IMR-90 (cell line): Measurements from ENCODE around the gene INPP4A. TPM values are rescaled to one million over a fixed set of nuclear protein-coding genes. Genes with fewer than 3 reads are reported as not detected.

Experiments
- ATAC-seq: fragments of 200-7000 bp; cut with Tn5 transposase; 2 replicates; pipeline ENCODE4 v1.9.1; 2020; ENCODE audit warnings: low read depth, mild to moderate bottlenecking, moderate library complexity
- BruUV-seq: library from RNA; stranded (reverse); fragments of 400-500 nt; replicated peaks from 2 replicates; lab custom pipeline; 2021; lab: Mats Ljungman, UMichigan
- CTCF ChIA-PET: fragments of 300-600 bp; formaldehyde crosslinking; extraction: SDS; loops from one replicate; lab custom pipeline; 2021; ENCODE audit warnings: antibody characterized with exemption; lab: Yijun Ruan, JAX
- POLR2A ChIA-PET: fragments of 300-600 bp; sonication (Branson Sonifier 250); formaldehyde crosslinking; loops from one replicate; lab custom pipeline; 2022; ENCODE audit warnings: antibody characterized with exemption; ENCODE audit not compliant: unreplicated experiment; lab: Charles Lee
- DNase-seq: peaks from one replicate; pipeline ENCODE4 v3.0.0; 2013
- H2AFZ ChIP-seq: replicated peaks from 2 replicates; pipeline ENCODE3; 2013; ENCODE audit warnings: low read length, mild to moderate bottlenecking; ENCODE audit not compliant: poor library complexity
- H2AK5ac ChIP-seq: 2 replicates; pipeline ENCODE4 v1.6.1; 2013; ENCODE audit warnings: low read depth, low read length, inconsistent platforms
- H2AK9ac ChIP-seq: replicated peaks from 2 replicates; pipeline ENCODE3; 2013; ENCODE audit warnings: mild to moderate bottlenecking, low read depth, low read length, moderate library complexity; ENCODE audit not compliant: poor library complexity
- H2BK120ac ChIP-seq: 2 replicates; pipeline ENCODE4 v1.6.1; 2013; ENCODE audit warnings: low read depth, low read length, inconsistent platforms
- H2BK15ac ChIP-seq: 3 replicates; pipeline ENCODE4 v1.6.1; 2013; ENCODE audit warnings: low read depth, low read length, inconsistent platforms
- H2BK20ac ChIP-seq: 2 replicates; pipeline ENCODE4 v1.6.1; 2013; ENCODE audit warnings: low read depth, mild to moderate bottlenecking, inconsistent platforms, low read length, moderate library complexity
- H2BK5ac ChIP-seq: 2 replicates; pipeline ENCODE4 v1.6.1; 2013; ENCODE audit warnings: mild to moderate bottlenecking, low read depth, low read length, inconsistent platforms; ENCODE audit not compliant: poor library complexity, severe bottlenecking
- H3K14ac ChIP-seq: replicated peaks from 2 replicates; pipeline ENCODE4 v1.6.1; 2013; ENCODE audit warnings: low read depth, low read length, inconsistent platforms
- H3K18ac ChIP-seq: 2 replicates; pipeline ENCODE4 v1.6.1; 2013; ENCODE audit warnings: low read depth, low read length, control low read depth
- H3K23ac ChIP-seq: 2 replicates; pipeline ENCODE4 v1.6.1; 2013; ENCODE audit warnings: low read depth, low read length, inconsistent platforms
- H3K27ac ChIP-seq: 2 replicates; pipeline ENCODE4 v1.5.1; 2013; ENCODE audit warnings: mild to moderate bottlenecking, control low read depth, low read length; ENCODE audit not compliant: insufficient read depth
- H3K27me3 ChIP-seq: 2 replicates; pipeline ENCODE4 v1.6.1; 2013; ENCODE audit warnings: low read length; ENCODE audit not compliant: control insufficient read depth, insufficient read depth
- H3K36me3 ChIP-seq: 2 replicates; pipeline ENCODE4 v1.6.1; 2013; ENCODE audit warnings: low read length, mixed read lengths; ENCODE audit not compliant: control insufficient read depth, insufficient read depth
- H3K4ac ChIP-seq: 2 replicates; pipeline ENCODE4 v1.6.1; 2013; ENCODE audit warnings: low read depth, low read length, inconsistent platforms
- H3K4me1 ChIP-seq: 2 replicates; pipeline ENCODE4 v1.6.1; 2013; ENCODE audit warnings: low read length, mixed read lengths; ENCODE audit not compliant: control insufficient read depth, insufficient read depth
- H3K4me2 ChIP-seq: 2 replicates; pipeline ENCODE4 v1.6.1; 2013; ENCODE audit warnings: low read depth, mild to moderate bottlenecking, control low read depth, low read length, moderate library complexity
- H3K4me3 ChIP-seq: 2 replicates; pipeline ENCODE4 v1.5.1; 2013; ENCODE audit warnings: low read depth, mild to moderate bottlenecking, control low read depth, low read length, moderate library complexity; ENCODE audit not compliant: insufficient read depth
- H3K56ac ChIP-seq: 2 replicates; pipeline ENCODE4 v1.6.1; 2013; ENCODE audit warnings: low read length, inconsistent platforms; ENCODE audit not compliant: insufficient read depth; ENCODE audit errors: extremely low read depth
- H3K79me1 ChIP-seq, 2 experiments: 2 replicates each; pipeline ENCODE4 v1.6.1; 2013; ENCODE audit warnings: low read length in 2 of 2, inconsistent platforms in 1 of 2, low read depth in 1 of 2
- H3K9ac ChIP-seq: 2 replicates; pipeline ENCODE4 v1.6.1; 2013; ENCODE audit warnings: low read depth, low read length, control low read depth
- H3K9me1 ChIP-seq: 2 replicates; pipeline ENCODE4 v1.6.1; 2013; ENCODE audit warnings: low read length, inconsistent platforms; ENCODE audit not compliant: insufficient read depth
- H3K9me3 ChIP-seq: 2 replicates; pipeline ENCODE4 v1.6.1; 2013; ENCODE audit warnings: low read length; ENCODE audit not compliant: control insufficient read depth, insufficient read depth
- H4K20me1 ChIP-seq: 2 replicates; pipeline ENCODE4 v1.6.1; 2013; ENCODE audit warnings: low read length, inconsistent platforms; ENCODE audit not compliant: insufficient read depth
- H4K5ac ChIP-seq: 2 replicates; pipeline ENCODE4 v1.6.1; 2013; ENCODE audit warnings: mild to moderate bottlenecking, low read depth, low read length, control low read depth
- H4K8ac ChIP-seq, 2 experiments: 2 replicates each; pipeline ENCODE4 v1.6.1; 2013; ENCODE audit warnings: low read depth in 2 of 2, low read length in 2 of 2, control low read depth in 1 of 2, inconsistent platforms in 1 of 2
- H4K91ac ChIP-seq: 2 replicates; pipeline ENCODE4 v1.6.1; 2013; ENCODE audit warnings: low read depth, low read length, inconsistent platforms; ENCODE audit not compliant: insufficient read depth
- RFX5 ChIP-seq: IDR thresholded peaks from 2 replicates; pipeline ENCODE4 v1.8.0; 2012; ENCODE audit warnings: low read depth, mild to moderate bottlenecking, low read length, moderate library complexity
- dilution Hi-C: fragments of 300-500 bp; cut with HindIII; formaldehyde crosslinking; loops from one replicate; pipeline ENCODE4 v1.14.3; 2018; ENCODE audit warnings: low sequenced_read_pairs; ENCODE audit not compliant: unreplicated experiment
- in situ Hi-C: fragments of 300-500 bp; cut with MboI; formaldehyde crosslinking; loops from 3 replicates; pipeline ENCODE4 v1.14.3; 2019; ENCODE audit warnings: low sequenced_read_pairs, inconsistent platforms, mixed read lengths
- intact Hi-C: fragments of 100-400 bp; cut with micrococcal nuclease; formaldehyde crosslinking; loops from 2 replicates; pipeline ENCODE4 v1.10.0; 2022
- polyA plus RNA-seq, 3 experiments: library from polyadenylated mRNA; depleted of rRNA; stranded (reverse); fragments of >200 nt; gene quantifications; 2 replicates each; pipeline ENCODE4 v1.2.3, GENCODE V29; 2012; ENCODE audit warnings: low replicate concordance in 1 of 3
- total RNA-seq: library from RNA; depleted of rRNA; stranded (reverse); fragments of >200 nt; gene quantifications from 2 replicates; pipeline ENCODE4 v1.2.3, GENCODE V29; 2012

INPP4A gene
- total and polyA plus RNA-seq, 2 of the 4 experiments (the other 2 are of a cell fraction), result 14.5 to 27.1 TPM

- Histone ChIP-seq H2BK120ac (no peak overlapping the region), H3K27me3 (no peaks in the 10 kb centered on the region), H4K5ac (no peak overlapping the region), H3K4ac (no peak overlapping the region), H3K9me3 (peaks cover 2% of the 10 kb centered on the region; the same call in 1 of the 2 replicates), H3K23ac (no peak overlapping the region), H3K4me1 (peaks cover 6% of the 10 kb centered on the region; the same call in 1 of the 2 replicates), H3K14ac (no peak overlapping the region), H2AK5ac (no peak overlapping the region), H3K4me3 (no peak overlapping the region), H4K20me1 (0 out of 2 replicates have a peak, but pooled peaks cover 10% of the 10 kb centered on the region), H3K79me1 (peaks cover 33 to 40% of the 10 kb centered on the region in 2 experiments), H3K9ac (no peak overlapping the region), H3K27ac (no peak overlapping the region), H3K56ac (no peak overlapping the region), H3K4me2 (no peak overlapping the region), H4K8ac (no peak overlapping the region), H2BK15ac (no peak overlapping the region), H2AK9ac (no peak overlapping the region), H3K36me3 (no peaks in the 10 kb centered on the region), H2BK20ac (no peak overlapping the region), H2AFZ (no peak overlapping the region), H3K9me1 (no peaks in the 10 kb centered on the region; the same call in 1 of the 2 replicates), H2BK5ac (no peak overlapping the region), H3K18ac (no peak overlapping the region), H4K91ac (no peak overlapping the region)
- BruUV-seq, result no TSS peak
- DNase-seq (no peak), ATAC-seq (no peak)
- TF ChIP-seq RFX5, result no peak
- in situ Hi-C loops, result no loop called here
- CTCF ChIA-PET, result no interaction called here
- intact Hi-C loops, result no loop called here
- POLR2A ChIA-PET, result no interaction called here
- dilution Hi-C loops, result no loop called here
These were observed 50.0 kb downstream of the INPP4A start for GRCh38 chr2:98494699-98495098.
